NCI-H2107 treated with DMSO at 0.1 percent for 48 hours (cell line): ENCODE data around the gene ARHGEF16.

Experiments
- DNase-seq: peaks from one replicate; lab custom pipeline; 2025; ENCODE audit not compliant: unreplicated experiment; lab: John Stamatoyannopoulos, UW

ARHGEF16 gene

DNA sequence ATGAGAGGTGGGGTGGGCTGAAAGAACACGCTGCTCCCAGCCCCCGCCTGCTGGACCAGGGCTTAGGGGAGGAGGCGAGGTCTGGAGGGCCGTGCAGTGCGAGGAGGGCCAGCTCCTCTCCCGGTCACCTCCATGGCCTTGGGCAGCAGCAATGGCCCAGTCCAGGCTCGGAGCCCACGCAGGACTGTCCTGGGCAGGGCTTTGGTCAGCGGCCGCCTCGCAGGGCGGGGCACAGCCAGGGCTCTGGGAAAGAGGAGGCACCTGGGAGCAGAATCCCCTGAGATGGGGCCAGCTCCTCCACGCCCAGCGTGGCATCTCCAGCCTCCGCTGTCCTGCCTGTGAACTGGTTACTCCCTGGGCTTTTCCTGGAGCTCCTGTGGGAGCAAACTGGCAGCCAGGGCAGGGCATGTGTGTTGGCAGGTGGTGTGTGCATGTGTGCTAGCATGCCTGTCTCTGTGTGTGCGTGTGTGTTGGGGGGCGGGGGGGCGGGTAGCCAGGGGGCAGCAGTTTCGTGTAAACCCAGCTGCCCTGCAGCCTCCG is 27.4 kb downstream of the ARHGEF16 start:
- no peak for DNase-seq

DNA sequence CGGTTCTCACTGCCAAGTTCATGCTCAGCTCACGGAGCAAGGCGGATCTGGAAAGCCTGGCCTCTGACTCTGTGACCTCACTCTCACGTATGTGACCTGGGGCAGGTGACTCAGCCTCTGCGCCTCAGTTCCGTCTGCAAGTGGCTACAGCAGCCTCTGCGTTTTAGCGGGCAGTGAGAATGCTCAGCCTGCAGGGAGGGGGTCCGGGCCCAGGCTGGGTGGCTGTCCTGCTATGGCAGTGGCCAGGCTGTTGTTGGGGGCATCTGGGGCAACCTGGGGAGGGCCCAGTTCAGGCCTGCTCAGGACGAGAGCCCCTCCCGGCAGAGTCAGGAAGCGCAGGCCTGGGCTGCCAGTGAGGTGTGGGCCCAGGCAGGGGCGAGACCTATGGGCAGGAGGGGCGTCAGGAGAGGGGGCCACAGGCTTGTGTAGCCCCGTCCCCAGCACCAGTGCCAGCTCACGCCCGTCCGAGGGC is 27.9 kb downstream of the ARHGEF16 start:
- DNase-seq: no peak

DNA sequence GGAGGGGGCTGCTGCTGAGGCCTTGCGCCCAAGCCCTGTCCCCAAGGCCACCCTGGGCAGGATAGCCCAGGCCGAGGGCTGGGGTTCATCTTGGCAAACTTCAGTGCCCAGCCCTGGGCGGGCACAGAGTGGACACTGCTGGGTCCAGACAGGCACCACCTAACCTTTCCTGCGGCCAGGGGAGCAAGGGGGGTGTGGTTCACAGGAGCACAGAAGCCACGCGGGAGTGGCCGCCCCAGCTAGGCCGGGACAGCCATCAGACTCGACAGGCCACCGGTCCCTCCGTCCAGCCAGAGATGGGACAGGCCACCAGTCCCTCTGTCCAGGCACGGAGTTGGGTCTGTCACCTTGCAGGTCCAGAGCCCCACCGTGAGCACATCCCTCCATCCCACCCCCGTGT is 28.9 kb downstream of the ARHGEF16 start:
- no peak for DNase-seq

DNA sequence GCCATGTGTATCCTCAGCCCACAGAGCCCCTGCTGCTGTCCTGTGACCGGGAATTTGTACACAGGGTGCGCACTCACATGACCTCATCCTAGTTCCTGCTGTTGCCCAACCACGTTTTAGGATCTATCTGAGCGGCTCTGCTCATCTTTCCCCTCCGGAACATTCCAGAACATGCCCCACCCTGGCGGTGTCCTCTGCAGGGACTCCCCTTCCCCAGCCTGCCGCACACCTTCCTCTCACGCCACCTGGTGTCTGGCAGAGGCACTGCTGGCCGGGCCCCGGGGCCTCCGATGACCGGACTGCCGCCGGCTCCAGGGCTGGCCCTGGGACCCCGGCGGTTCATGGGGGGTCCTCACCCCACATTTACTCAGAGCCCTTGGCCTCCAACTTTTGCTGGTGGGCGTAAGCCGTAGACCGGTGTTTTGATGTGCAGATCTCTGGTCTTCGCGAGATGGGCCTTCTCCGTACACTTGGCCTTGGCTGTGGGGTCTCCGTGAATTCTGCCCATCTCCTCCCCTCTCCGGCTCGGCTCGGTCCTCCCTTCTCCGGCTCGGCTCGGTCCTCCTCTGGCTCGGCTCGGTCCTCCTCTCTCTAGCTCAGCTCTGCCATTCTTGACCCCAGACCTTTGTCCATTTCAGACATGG is 29.5 kb downstream of the ARHGEF16 start:
- no peak for DNase-seq

DNA sequence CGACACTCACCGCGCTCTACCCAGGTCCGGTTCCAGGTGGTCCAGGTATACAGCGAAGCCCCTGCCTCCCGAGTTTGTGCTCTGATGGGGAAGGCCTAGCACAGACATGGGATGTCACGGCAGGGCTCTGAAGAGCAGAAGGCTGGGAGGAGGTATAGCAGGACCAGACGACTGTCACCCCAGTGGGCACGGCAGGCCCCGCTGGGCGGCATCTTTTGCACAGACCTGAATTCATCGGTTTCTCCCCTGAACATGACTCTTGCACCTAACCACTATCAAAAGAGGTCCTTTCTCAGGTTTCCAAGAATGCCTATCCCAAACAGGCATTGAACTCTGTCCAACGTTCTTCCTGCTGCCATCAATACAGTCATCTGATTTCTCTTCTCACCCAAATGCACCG is 30.6 kb downstream of the ARHGEF16 start:
- DNase-seq: no peak

DNA sequence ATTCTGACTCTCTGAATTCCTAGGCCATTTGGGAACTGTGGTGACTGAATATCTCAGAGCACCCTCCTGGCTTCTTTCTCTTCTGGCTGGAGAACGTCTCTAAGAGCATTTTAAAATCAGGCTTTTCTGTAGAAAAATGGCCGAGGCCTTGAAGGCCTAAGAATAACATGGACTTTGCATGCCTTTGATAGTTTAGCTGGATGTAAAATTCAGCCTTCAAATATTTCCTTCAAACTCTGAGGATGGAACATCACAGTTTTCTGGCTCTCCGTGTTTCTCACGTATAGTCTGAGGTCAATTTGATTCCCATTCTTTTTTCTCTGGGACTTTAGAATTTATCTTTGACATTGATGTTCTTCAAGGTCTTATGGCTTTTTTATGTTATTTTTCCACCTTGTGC is 34.0 kb downstream of the ARHGEF16 start:
- DNase-seq: no peak

DNA sequence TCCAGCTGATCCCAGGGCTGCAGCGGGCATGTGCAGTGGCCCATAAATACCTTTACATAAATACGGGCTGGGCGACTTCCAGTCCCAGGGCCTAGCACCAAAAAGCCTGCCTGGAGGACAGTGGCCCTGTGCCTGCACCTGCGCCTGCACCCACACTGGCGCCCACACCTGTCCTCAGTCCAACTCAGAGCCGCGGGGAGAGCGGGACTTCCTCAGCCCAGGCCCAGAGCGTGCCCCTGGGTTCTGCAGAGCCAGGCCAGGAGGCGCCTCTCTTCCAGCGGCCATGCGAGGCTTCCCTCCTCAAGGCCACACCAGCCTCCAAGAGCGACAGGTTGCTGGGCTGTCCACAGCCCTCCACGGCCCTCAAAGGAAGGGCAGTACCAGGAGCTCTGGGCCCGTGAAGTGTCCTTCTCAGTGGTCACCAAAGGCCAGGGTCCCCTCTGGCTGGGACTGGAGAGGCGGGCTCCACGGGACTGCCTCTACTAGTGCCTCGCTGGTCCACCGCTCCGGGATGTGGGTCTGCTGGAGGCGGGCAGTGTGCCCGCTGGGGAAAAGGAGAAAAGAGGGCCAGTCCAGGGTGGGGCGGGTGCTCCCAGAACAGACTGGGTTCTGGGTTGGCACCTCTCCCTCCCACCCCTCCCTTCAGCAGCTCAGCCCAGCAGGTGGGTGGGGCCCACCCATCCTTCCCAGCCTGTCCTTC is 35.7 kb downstream of the ARHGEF16 start:
- DNase-seq: no peak

DNA sequence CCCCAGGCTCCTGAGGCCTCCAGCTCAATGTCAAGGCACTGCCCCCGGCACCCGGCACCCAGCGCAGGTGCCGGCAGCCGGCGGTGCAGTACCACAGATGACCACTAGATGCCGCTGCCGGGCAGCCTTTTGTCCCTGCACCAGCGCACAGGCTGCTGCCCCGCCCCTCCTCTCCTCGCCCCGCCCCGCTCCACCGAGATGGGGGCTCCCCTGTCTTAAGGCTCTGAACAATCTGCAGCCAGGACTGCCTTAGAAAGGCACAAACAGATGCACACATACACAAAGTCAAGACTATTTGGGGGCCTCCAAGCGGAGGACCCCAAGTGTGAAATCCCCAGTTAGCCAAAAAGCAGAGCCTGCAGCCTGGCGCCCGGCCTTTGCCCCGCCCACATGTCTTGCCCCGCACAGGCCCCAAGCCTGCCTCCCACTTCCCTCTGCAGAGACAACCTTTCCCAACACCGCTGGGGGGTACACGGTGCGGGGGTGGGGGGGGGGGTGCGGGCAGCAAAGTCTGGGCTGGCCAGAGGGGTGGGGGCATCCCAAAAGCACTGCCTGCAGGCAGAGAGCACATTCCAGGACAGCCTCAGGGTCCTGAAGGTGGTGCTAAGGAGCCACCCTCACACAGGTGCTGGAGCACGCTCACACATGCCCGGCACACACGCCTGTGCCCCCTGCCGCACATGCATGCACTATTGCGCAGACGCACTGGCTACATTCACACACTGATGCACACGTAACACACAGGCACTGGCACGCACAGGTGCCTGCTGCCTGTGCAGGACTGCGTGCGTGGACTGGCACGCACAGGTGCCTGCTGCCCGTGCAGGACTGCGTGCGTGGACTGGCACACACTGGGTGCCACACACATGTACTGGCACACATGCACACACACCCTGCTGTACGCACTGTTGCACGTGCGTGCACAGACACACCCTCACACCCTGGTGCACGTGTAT is 37.1 kb downstream of the ARHGEF16 start:
- DNase-seq: no peak

DNA sequence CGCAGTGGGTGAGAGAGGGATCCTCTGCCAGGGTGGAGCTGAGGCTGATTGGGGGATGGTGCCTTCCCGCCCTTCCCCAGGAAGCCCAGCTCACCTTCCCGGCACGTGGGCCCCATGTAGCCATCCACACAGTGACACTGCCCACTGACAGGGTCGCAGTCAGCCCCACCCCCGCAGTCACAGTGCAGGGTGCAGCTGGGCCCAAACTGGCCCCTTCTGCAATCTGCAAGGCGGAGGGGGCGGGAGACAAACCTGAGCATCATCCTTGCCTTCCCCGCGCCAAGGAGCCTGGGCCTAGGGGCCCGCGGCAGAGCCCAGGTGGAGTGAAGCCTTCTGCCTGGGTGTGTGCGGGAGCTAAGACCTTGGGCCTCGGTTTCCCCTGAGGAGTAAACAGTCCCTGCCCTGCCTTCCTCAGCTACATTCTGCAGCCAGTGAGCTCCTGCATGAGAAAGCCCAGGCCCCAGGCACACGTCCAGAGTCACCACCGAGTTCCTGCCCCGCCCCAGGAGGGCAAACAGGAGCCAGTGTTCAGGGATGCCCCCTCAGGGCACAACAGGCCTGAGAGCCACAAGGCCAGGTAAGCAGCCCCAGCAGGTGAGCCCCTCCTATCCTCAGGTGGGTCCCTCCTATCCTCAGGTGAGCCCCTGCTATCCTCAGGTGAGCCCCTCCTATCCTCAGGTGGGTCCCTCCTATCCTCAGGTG is 38.2 kb downstream of the ARHGEF16 start:
- no peak for DNase-seq

DNA sequence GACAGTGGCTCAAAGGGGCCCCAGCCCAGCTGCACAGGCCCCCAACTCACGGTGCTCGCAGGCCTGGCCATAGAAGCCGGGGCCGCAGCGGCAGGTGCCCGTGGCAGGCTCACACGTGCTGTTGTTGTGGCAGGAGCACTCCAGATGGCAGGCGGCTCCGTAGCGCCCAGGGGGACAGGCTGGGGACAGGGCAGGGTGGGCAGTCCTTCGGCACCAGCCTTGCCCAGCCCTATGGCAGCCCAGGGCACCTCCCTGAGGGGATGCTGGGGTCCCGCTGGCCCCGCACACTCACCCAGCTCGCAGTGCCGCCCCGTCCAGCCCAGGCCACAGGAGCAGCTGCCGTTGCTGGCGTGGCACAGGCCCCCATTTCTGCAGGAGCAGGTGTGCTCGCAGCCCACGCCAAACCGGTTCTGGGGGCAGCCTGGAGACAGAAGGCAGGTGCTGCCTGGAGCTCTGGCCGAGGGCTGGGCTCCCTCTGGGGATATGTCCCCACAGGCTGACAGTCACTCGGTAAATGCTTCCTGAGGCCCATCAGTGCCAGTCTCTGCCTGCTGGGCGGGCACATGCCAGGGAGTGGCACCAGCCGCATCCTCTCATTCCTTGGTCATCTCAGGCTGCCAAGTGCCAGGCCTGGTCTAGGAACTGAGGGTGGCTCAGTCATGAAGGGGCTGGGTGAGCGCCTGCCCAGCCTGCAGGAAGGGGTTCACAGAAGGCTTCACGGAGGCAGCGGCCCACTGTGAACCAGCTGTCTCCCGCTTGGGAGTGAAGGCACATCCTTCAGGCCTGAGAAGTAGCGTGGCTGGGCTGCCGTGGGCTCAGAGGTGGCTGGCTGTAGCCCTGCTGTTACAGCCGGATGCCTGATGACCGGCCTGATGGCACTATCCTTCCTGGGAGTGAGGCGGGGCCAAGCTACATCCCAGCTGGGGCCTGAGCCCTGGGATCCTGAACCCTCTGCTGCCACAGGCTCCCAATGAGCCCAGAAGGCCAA is 40.1 kb downstream of the ARHGEF16 start:
- no peak for DNase-seq

DNA sequence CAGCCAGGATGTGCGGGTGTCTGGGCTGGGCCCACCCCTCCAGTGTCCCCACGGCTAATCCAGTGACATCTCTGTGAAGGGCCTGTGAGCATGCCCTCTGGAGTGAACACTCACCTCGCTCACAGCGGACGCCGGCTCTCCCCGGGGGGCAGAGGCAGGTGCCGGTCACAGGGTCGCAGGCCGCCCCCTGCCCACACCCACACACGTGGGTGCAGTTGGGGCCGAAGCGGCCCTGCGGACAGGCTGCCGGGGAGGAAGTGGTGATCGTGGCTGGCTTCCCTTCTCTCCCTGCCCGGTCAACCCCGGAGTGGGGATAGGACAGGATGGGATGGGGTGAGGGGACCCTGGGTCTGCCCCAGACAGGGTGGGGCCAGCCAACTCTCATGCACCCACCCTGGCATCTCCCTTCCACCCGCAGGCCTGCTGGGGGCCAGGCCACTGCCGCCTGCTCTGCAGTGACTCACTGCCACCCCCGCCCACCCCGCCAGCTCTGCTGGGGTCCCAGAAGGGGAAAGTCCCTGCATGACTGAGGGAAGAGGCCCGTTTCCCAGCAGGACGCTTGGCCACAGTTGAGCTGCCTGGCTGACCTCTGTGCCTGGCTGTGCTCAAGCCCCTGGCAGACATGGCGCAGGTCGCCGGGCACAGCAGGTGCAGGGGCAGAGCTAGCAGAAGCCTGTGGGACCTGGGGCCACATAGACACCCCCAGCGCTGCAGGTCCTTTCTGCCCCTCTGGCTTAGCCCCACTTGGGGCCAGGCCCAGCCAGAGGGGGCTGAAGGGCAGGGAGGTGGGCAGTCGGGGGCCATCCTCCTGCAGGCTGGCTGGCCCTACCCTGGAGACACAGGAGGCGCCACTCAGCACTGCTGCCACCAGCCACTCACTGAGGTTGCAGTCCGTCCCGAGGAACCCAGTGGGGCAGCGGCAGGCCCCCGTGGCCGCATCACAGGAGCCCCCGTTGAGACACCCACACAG is 41.6 kb downstream of the ARHGEF16 start:
- DNase-seq: no peak

DNA sequence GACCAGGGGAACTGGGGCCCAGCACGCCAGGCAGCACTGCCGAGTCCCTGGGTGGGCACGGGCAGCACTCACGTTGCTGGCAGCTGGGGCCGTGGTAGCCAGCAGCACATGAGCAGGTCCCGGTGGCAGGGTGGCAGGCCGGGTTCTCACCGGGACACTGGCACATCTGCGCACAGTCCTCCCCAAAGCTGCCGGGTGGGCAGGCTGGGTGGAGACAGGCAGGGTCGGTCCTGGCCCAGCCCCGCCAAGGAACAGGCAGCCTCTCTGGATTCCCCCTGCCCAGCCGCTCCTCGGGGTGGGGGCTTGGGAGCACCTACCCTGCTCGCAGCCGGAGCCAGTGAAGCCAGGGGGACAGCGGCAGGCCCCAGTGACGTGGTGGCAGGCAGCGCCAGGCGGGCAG is 42.5 kb downstream of the ARHGEF16 start:
- DNase-seq: no peak

DNA sequence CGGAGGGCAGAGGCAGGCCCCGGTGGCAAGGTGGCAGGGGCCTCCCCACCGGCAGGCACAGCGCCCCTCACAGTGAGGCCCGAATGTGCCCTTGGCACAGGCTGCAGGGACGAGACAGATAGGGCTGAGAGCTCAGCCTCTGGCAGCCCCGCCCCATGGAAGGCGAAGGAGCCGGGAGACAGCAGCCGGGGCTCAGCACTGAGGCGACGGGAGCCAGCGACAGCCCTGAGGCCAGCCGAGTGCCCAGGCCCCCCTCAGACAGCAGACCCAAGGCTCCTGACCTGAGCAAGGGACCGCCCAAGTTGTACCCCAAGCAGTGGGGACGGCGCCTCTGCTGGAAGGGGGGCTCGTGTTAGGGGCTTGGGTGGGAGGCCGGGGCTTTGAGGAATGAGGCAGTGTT is 43.1 kb downstream of the ARHGEF16 start:
- DNase-seq: no peak

DNA sequence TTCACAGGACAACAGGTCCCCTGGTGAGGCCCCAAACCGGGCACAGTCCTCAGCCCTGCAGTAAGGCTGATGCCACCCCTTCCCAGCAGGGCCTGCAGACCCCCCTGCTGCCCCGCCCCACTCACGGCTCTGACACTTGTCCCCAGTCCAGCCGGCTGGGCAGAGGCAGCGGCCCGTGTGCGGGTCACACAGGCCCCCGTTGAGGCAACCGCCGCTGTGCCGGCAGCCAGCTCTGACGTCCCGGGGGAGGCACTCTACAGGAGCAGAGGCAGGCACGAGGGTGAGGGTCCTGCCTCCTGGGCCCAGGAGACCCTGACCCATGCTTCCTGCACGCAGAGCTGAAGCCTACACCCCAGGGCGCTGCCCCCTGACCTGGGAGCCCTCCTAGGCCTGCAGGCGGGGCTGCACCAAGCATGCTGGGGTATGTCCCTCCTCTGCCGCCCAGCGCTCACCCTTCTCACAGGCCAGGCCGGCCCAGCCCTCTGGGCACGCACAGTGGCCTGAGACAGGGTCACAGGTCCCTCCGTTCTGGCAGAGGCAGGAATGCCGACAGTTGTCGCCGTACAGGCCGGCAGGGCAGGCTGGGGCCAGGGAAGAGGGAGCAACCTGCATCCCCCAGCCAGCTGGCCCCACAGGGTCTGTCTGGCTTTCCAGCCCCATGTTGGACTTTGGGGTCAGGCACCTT is 43.9 kb downstream of the ARHGEF16 start:
- DNase-seq: no peak

DNA sequence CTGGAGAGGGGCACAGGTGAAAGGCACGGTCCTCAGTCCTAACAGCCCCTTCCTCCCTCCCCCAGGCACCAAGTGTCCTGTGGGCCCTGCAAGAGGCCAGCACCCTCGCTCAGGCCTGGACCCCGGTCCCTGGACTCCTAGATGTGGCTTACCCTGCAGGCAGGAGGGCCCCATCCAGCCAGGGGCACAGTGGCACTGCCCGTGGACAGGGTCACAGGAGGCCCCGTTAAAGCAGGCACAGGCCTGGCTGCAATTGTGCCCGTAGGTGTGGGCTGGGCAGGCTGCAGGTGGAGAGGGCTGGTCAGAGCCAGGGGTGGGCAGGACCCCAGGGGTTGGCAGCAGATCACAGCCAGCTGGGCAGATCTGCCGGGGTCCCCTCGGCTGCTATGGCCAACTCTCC is 44.5 kb downstream of the ARHGEF16 start:
- DNase-seq: no peak

DNA sequence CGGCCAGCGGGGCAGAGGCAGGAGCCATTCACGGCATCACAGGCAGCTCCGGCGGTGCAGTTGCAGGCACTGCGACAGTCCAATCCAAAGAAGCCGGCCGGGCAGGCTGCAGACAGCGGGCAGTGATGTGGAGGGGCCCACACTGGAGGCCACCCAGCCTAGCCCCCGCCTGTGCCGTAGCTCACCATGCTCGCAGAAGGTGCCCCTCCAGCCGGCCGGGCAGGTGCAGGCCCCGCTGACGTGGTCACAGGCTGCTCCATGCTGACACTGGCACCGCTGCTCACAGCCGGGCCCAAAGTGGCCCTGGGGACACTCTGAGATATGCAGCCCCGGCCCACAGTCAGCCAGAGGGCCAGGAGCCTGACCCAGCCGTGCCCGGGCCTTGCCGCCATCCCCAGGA is 45.1 kb downstream of the ARHGEF16 start:
- DNase-seq: no peak

DNA sequence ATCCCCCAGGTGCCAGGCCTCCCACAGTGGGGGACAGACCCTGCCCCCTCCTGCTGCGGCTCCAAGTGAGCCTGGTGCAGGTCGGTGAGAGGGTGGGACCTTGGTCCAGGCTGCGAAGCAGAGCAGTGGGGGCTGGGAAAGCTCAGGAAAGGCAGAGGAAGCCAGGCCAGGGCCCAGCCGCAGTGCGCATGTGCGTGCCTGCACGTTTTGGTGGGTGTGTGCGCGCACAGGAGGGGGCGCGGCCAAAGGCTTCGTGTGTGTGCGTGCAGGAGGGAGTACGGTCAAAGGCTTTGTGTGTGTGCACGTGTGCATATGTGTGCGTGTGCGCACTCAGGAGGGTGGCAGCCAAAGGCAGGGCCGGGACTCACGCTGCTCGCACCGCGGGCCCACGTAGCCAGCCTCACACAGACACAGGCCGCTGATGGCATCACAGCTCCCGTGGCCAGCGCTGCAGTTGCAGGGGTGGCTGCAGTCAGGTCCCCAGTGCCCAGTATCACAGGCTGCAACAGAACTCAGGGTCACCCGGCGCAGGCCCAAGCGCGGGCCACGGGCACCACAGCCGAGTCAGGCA is 45.9 kb downstream of the ARHGEF16 start:
- DNase-seq: no peak

DNA sequence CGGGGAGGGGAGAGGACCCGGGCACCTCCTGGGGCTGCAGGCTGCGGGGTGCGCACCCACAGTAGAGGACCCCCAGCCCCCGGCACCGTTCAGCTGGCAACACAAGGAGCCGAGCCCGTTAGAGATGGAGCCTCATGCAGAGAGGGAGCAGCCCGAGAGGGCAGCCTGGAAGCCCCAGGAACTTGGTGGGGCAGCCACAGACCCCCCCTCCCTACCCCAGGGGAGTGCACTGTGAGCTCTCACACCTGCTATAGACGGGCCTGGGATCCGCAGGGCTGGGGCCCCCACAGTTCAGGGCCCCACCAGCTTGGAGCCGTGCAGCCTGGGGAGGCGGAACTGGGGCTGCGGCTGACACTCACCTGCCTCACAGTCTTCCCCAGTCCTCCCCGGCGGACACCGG is 47.0 kb downstream of the ARHGEF16 start:
- DNase-seq: no peak
